ENCODE data around the gene ELAVL3. TPM values are rescaled to one million over a fixed set of nuclear protein-coding genes. Genes with fewer than 3 reads are reported as not detected.
"Not testable (repeated sequence)": the region's sequence is repeated elsewhere in the genome, so short reads cannot be mapped to it uniquely, and the experiment has no call there.

ELAVL3 gene
- total and polyA plus RNA-seq, 2 of the 8 experiments (the other 6 are each of a cell fraction or from before 2014, with no cell fraction given): 0.80 to 1.0 TPM

DNA sequence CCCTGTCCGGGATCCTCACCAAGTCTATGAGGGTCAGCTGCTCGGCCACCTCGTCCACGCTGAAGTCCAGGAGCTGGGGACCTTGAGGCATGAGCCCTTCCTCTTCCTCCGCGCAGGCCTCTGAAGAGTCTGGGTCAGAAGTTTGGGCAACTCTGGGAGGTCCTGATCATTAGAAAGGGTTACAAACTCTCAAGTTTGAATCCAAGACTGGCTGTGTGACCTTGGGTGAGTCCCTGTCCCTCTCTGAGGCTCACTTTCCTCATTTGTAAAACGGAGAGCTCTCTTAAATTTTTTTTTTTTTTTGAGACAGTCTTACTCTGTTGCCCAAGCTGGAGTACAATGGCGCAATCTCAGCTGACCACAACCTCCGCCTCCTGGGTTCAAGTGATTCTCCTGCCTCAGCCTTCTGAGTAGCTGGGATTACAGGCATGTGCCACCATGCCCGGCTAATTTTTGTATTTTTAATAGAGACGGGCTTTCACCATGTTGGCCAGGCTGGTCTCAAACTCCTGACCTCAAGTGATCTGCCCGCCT lies 74.1 kb downstream of the ELAVL3 start:
- not testable (repeated sequence) for H3K79me1 ChIP-seq (ENCODE audit: low read depth, low read length); H4K5ac ChIP-seq (ENCODE audit: insufficient read length, low read depth, low read length); FAIRE-seq; H3K18ac ChIP-seq (ENCODE audit: extremely low read depth, low read length); H3K23me2 ChIP-seq (ENCODE audit: low read depth, low read length); H2BK5ac ChIP-seq (ENCODE audit: low read depth, low read length); H3K4ac ChIP-seq (replicated peaks; ENCODE audit: insufficient read length, low read depth, low read length); H3K9me3 ChIP-seq (ENCODE audit: insufficient read depth in 2 of 2, low read depth in 1 of 2, low read length in 1 of 2); H3K9ac ChIP-seq (replicated peaks in 1 of 4; ENCODE audit: extremely low read depth in 1 of 4, low read depth in 3 of 4, low read length in 3 of 4); H3K23ac ChIP-seq (ENCODE audit: insufficient read length); H2AK5ac ChIP-seq (ENCODE audit: low read depth, low read length); H3K27me3 ChIP-seq (replicated peaks in 1 of 4; ENCODE audit: control insufficient read depth in 3 of 4, extremely low read depth in 1 of 4, insufficient read depth in 3 of 4, low read length in 3 of 4); H4K8ac ChIP-seq (ENCODE audit: extremely low read depth, insufficient read depth, low read length); H2AFZ ChIP-seq (ENCODE audit: low read length); H4K91ac ChIP-seq (replicated peaks; ENCODE audit: insufficient read length, low read length); H3K14ac ChIP-seq (ENCODE audit: insufficient read length); H4K20me1 ChIP-seq (replicated peaks in 1 of 2; ENCODE audit: control insufficient read depth in 1 of 2, insufficient read depth in 2 of 2, low read length in 2 of 2); H2BK15ac ChIP-seq (ENCODE audit: low read length); H3K4me1 ChIP-seq (replicated peaks in 1 of 4; ENCODE audit: control insufficient read depth in 3 of 4, insufficient read depth in 4 of 4, low read length in 3 of 4); H3K79me2 ChIP-seq (ENCODE audit: control insufficient read depth in 1 of 2, insufficient read depth in 2 of 2, low read length in 2 of 2); H2BK120ac ChIP-seq (replicated peaks; ENCODE audit: low read depth, low read length); DNase-seq (ENCODE audit: low read depth in 1 of 2, low spot score in 2 of 2); H2BK20ac ChIP-seq (ENCODE audit: low read length); H3K56ac ChIP-seq (replicated peaks; ENCODE audit: insufficient read length, low read depth, low read length)
- Histone ChIP-seq H3K27ac (ENCODE audit: low read depth, low read length) (0 out of 2 replicates have a peak overlapping the region, but pooled peaks have one; percentile 49), H3K36me3 (ENCODE audit: control insufficient read depth in 2 of 4, insufficient read depth in 4 of 4, low read length in 3 of 4) (peaks cover 0 to 19% (median 5%) of the 10 kb centered on the region in 4 experiments; a peak in 6 of 8 replicates), H3K4me3 (ENCODE audit: extremely low read depth in 1 of 4, insufficient read depth in 2 of 4, low read depth in 3 of 4, low read length in 4 of 4) (peak overlapping the region in 1 of 4 experiments; percentile 47; a peak in 2 of 8 replicates), H3K4me2 (ENCODE audit: insufficient read depth in 1 of 2, low read depth in 2 of 2, low read length in 2 of 2) (peak overlapping the region; percentile 26 to 60; a peak in 3 of 4 replicates), H2BK12ac (ENCODE audit: low read depth, low read length) (0 out of 2 replicates have a peak overlapping the region, but pooled peaks have one; percentile 9)
- ChIA-PET POLR2A (ENCODE audit: partially characterized antibody) (interaction anchor here (0.6 to 3.9 kb wide), 18 partner anchors 11 to 176 kb away, joined by 3 to 22 read pairs (median 4); partner anchors contain the start of genes ELAVL3, EPOR and RGL3), CTCF (ENCODE audit: partially characterized antibody) (interaction anchor here (0.6 to 4.4 kb wide), 17 partner anchors 9 to 281 kb away, joined by 3 to 69 read pairs (median 9); partner anchors contain the start of genes EPOR, ODAD3, PRKCSH and RGL3)
- WGBS, 2 experiments (ENCODE audit: extremely low coverage in 1 of 2, insufficient coverage in 1 of 2, insufficient read length in 1 of 2, insufficient replicate concordance in 2 of 2, low coverage in 1 of 2, low lambda C conversion rate in 2 of 2, missing lambda C conversion rate in 1 of 2): 88% methylated on average over 12 of the region's 12 CpGs; no CpG with 5 or more reads in 1 of the 2 experiments
- TF ChIP-seq KDM1A (IDR thresholded peaks at IDR 0.05; ENCODE audit: borderline replicate concordance, low read length): peak; percentile 61; the same call in 1 of the 2 replicates
